DMS53 treated with DMSO at 0.1 percent for 48 hours (cell line): ENCODE data around the gene MX2.

Source experiments
- DNase-seq: peaks from one replicate; lab custom pipeline; 2025; ENCODE audit not compliant: unreplicated experiment; lab: John Stamatoyannopoulos, UW

Gene MX2

DNA sequence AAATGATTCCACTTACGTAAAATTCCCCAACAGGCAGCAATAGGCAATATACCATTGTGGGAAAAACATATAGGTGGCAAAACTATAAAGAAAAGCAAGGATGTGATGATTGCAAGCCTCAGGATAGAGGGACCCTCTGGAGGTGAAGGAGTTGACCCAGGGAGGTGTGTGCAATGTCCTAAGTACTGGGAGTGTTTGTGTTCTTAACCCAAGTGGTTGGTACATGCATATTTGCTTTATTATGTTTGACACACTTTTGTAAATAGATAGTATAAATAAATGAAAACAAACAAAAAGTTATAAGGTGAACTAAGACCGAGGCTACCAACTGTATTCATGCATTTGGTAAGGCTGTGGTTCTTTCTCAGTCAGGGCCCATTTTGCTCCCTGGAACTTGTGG lies 71.7 kb downstream of the MX2 start:
- no peak for DNase-seq

DNA sequence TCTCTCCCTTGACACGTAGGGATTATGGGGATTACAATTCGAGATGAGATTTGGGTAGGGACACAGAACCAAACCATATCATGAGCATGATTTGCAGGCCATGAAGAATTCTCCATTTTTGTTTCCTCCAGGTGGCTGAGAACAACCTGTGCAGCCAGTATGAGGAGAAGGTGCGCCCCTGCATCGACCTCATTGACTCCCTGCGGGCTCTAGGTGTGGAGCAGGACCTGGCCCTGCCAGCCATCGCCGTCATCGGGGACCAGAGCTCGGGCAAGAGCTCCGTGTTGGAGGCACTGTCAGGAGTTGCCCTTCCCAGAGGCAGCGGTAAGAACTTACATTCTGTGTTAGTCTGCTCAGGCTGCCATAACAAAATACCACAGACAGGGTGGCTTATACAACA lies 73.9 kb downstream of the MX2 start:
- DNase-seq, result no peak

- no peak for DNase-seq
Observed at GRCh38 chr21:41437729-41438128, 75.9 kb downstream of the MX2 start.

- DNase-seq, result no peak
Observed at GRCh38 chr21:41438425-41439113, 76.7 kb downstream of the MX2 start.

GRCh38 chr21:41439248-41439647 lies 77.4 kb downstream of the MX2 start:
- DNase-seq, result no peak

GRCh38 chr21:41441546-41441945 lies 79.7 kb downstream of the MX2 start:
- DNase-seq, result no peak

DNA sequence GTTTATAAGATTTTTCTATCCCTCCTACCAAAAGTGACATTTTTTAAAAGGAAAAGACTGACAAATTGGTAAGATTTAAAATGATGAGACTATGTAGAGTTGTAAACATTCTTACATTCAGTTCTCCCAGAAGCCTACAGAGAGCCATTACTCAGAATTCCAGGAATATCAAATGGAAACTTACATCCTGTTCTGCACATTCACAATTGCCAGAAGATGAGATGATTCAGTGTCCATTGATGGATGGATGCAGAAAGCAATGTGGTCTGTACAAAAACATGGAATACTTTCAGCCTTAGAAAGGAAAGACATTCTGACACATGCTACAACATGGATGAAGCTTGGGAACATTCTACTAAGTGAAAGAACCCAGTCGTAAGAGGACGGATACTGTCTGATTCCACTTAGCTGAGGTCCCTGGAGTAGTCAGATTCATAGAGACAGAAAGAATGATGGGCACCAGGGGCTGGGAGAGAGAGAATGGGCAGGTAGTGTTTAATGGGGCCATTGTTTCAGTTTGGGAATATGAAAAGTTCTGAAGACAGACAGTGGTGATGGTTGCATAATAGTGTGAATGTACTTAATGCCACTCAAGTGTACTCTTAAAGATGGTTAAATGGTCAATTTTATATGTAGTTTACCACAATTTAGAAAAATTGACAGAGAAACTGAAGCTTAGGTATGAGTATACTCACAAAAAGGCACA lies 80.8 kb downstream of the MX2 start:
- no peak for DNase-seq

DNA sequence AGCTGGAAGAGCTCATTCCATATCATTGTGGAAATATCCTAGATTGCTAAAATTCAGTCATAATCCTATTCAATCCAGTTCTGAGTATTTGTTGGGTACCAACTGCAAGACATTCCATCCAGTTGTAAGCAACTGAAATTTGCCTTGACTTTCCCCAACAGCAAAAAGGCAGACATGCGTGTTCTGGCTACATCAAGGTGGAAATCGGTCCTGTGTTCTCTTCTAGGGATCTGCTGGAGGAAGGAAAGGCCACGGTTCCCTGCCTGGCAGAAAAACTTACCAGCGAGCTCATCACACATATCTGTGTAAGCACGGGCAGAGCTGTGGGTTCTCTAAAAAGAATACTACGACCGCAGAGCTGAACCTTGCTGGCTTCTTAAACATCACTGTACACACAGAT lies 81.7 kb downstream of the MX2 start:
- no peak for DNase-seq

DNA sequence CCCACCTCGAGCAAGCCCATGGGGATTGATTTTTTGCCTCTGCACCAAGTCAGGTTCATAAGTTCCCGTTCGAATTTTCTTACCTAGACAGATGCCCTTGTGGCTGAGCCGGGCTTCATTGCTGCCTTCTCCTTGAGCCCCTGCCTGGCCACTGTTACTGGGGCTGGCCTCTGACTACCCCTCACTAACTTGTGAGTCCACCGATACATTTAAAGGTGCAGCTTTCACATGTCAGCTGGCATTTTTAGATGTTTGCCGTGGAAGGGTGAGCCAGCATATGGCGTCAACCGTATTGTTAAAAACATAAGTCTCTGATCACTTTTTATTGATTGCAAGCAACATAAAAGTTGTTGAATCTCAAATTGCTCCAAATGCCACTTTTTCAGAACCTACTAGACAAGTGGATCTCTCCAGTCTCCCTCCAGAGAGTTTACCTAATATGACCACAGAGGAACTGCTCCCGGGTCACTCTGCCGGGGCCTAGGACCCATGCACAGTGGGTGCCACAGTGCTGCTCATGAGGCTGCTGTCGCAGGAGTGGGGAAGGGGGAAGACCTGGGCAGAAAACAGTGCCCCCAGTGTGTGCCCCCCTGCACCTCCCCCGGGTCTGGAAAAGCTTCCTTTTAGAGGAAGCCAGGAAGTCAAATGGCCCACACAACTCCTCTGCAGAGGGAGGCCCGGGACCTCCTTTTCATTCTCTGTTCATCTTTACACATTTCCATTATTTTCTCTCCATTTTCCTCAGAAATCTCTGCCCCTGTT lies 83.1 kb downstream of the MX2 start:
- DNase-seq, result no peak

DNA sequence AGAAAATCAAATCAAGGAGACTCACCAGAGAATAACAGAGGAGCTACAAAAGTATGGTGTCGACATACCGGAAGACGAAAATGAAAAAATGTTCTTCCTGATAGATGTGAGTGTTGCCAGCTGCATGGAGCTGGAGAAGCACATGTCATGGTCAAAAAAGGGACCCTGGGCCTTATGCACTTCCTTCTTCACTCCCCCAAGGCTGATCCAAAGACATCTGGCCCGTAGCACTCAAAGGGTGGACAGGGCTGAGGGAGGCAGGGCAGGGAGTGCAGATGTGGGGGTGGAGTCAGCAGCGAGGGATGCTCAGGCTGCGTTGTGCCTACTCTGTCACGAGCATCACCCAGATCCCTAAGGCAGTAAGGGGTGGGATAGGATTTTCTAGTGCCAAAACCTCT lies 83.6 kb downstream of the MX2 start:
- DNase-seq, result no peak

DNA sequence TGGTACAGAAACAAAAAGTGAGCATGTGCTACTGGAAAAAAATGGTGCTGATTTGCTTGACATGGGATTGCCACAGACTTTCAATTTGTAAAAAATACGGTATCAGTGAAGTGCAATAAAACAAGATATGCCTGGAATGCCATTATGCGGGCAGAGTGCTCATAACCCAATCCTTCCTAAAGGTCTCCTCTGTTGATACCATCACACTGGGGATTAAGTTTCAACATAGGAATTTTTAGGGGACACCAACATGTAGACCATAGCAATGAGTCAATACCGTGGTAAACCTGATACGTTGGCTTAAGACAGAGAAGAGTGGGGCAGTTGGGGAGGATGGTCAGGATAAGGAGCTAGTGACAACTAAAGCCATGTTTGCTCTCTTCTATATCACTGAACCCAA lies 84.8 kb downstream of the MX2 start:
- DNase-seq, result no peak

DNA sequence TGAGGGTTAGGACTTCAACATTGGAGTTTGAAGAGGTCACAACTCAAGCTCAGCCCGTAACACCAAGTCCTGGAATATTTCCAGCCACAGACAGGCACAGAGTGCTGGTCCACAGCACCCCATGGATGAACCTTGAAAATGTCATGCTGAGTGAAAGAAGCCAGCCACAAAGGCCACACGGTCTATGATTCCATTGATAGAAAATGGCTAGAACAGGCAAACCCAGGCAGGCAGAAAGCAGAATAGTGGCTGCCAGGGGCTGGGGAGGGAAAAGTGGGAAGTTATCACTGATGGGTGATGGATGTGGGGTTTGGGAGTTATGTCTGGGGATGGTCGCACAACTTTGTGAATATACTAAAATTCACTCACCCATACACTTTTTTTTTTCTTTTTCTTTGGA lies 85.5 kb downstream of the MX2 start:
- DNase-seq, result no peak

GRCh38 chr21:41449613-41450012 lies 87.8 kb downstream of the MX2 start:
- no peak for DNase-seq

DNA sequence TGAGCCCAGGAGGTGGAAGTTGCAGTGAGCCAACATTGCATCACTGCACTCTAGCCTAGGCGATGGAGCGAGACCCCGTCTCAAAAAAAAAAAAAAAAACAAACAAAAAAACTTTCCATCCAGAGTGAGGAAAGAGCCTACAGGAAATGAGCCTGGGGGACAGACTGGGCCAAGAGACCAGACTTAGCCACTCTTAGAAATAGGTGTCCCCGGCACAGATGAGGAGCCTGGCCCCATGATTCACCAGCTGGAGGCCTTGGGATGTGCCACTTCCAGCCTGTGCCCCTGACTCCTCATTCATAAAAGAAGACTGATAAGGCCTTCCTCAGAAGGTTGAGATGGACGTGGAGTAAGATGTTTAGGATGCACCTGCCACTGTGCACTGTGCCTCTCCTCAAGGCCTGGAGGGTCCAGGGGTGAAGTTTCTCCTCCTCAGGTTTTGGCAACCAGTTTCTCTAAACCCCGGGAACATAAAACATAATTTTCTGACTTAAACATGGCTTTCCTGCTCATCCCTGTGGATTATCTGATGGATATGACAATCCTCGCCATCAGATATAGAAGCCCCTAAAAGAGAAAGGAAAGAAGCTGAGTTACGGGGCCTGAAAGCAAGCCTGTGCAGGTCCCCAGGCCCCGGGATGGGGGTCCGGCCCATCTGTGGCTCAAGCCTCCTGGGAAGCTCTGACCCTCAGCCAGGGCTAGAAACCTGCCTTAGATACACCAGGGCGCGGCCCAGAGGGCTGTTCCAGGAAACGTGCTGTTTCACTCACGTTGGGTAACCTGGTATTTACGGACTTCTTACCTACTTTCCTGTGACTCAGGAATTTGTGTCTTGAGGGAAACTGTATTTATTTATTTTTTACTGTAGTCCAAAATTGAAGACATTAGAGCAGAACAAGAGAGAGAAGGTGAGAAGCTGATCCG lies 90.2 kb downstream of the MX2 start:
- no peak for DNase-seq

DNA sequence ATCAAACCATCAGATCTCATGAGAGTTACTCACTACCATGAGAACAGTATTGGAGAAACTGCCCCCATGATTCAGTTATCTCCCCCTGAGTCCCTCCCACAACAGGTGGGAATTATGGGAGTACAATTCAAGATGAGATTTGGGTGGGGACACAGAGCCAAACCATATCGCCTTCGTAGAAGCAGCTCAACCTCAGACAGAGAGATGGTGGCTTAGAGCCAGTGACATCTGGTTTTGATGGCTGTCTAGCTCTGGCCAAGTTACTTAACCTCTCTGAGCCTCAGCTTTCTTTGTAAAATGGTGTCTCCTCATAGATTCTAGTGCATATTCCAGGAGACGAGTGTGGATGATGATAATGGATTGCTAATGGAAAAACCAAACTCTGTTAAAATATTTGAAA lies 91.4 kb downstream of the MX2 start:
- no peak for DNase-seq

DNA sequence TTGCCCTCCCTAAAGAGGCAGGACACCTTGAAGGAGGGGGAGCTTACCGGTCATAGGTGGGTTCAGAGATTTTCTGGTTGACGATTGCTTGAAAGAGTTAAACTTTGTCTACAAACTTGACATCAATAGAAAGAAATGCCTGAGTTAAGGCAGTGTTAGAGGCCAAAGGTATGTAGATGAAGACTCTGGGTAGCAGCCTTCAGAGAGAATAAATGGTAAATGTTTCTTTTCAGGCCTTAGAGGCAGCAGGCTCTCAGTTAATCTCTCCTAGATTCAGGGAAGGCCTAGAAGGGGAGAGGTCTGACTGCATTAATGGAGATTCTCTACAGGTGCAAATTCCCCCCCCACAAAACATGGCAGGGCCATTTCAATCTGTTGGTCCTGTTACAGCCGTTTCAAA lies 91.9 kb downstream of the MX2 start:
- DNase-seq, result no peak

DNA sequence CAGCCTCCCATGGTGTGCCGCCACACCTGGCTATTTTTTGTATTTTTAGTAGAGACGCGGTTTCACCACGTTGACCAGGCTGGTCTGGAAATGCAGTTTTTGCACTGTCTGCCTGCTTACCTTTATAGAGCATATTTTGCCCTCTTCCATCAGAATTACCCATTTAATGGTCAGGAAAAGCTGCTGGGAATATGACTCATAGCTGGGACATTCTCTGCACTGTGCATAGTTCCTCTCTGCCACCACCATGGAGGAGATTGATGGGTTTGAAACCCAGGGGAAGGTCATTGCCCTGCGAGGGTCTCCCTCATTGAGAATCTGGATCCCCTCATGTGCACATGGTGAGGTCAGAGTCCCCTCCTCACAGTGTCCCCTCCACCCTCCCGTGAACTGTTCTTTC lies 96.3 kb downstream of the MX2 start:
- no peak for DNase-seq

GRCh38 chr21:41458559-41458958 lies 96.7 kb downstream of the MX2 start:
- DNase-seq, result no peak
